C1 segment of cervical spinal cord (tissue), 14 donors: ENCODE data around the gene INPP1.
A peak's percentile ranks its signal among the peaks of the same experiment; 100 is the strongest.

ENCODE experiments used
- DNase-seq, 14 donors: peaks; one replicate each; lab custom pipeline; 2025; lab: John Stamatoyannopoulos, UW

The INPP1 gene

GRCh38 chr2:190408538-190409271 lies 65.3 kb downstream of the INPP1 start:
- peak in 12 of 14 donors; percentile 22 to 84 (median 64) for DNase-seq

- DNase-seq, result peak in 2 of 14 donors; percentile 17 to 45
Observed at GRCh38 chr2:190409616-190410015, 66.2 kb downstream of the INPP1 start.

GRCh38 chr2:190410166-190410565 lies 66.8 kb downstream of the INPP1 start:
- DNase-seq, result peak in 1 of 14 donors; percentile 60

- DNase-seq, result no peak
Observed at GRCh38 chr2:190412966-190413365, 69.6 kb downstream of the INPP1 start.

GRCh38 chr2:190413421-190413820 lies 70.0 kb downstream of the INPP1 start:
- peak in 5 of 14 donors; percentile 11 to 45 (median 15) for DNase-seq

GRCh38 chr2:190415251-190415650 lies 71.9 kb downstream of the INPP1 start:
- no peak for DNase-seq

- DNase-seq, result no peak
Observed at GRCh38 chr2:190415794-190416775, 72.7 kb downstream of the INPP1 start.

GRCh38 chr2:190417045-190417842 lies 73.9 kb downstream of the INPP1 start:
- no peak for DNase-seq

GRCh38 chr2:190418727-190419126 lies 75.3 kb downstream of the INPP1 start:
- DNase-seq, result no peak

GRCh38 chr2:190420801-190421200 lies 77.4 kb downstream of the INPP1 start:
- no peak for DNase-seq
